RWPE2 (cell line): Measurements from ENCODE around the gene CSGALNACT2.
"Not testable (repeated sequence)": the region's sequence is repeated elsewhere in the genome, so short reads cannot be mapped to it uniquely, and the experiment has no call there.

Experiments used
- ATAC-seq: fragments of 200-7000 bp; cut with Tn5 transposase; 3 replicates; pipeline ENCODE4 v1.9.1; 2021; ENCODE audit warnings: low read depth
- DNase-seq: peaks from one replicate; pipeline ENCODE4 v3.0.0-alpha.2; 2020; ENCODE audit warnings: low spot score
- H3K27ac ChIP-seq: fragments of 450-650 bp; 2 replicates; pipeline ENCODE4 v1.5.1; 2017; ENCODE audit warnings: mild to moderate bottlenecking; ENCODE audit not compliant: poor library complexity, severe bottlenecking
- H3K27me3 ChIP-seq: fragments of 250-450 bp; sonication (Bioruptor Pico); 2 replicates; pipeline ENCODE4 v1.5.1; 2021; ENCODE audit warnings: mild to moderate bottlenecking, moderate library complexity; ENCODE audit not compliant: insufficient read depth, poor library complexity, severe bottlenecking
- H3K36me3 ChIP-seq: fragments of 250-450 bp; sonication (Bioruptor Pico); 2 replicates; pipeline ENCODE4 v1.5.1; 2020; ENCODE audit warnings: low read depth, mild to moderate bottlenecking, moderate library complexity
- H3K4me1 ChIP-seq: fragments of 250-450 bp; sonication (Bioruptor Pico); 2 replicates; pipeline ENCODE4 v1.5.1; 2021; ENCODE audit warnings: mild to moderate bottlenecking, moderate library complexity; ENCODE audit not compliant: insufficient read depth, poor library complexity, severe bottlenecking
- H3K4me3 ChIP-seq: fragments of 250-450 bp; sonication (Bioruptor Pico); 2 replicates; pipeline ENCODE4 v1.5.1; 2021; ENCODE audit warnings: mild to moderate bottlenecking, moderate library complexity; ENCODE audit not compliant: severe bottlenecking
- H3K9me3 ChIP-seq: fragments of 250-450 bp; sonication (Bioruptor Pico); 2 replicates; pipeline ENCODE4 v1.5.1; 2021; ENCODE audit warnings: mild to moderate bottlenecking, moderate library complexity; ENCODE audit not compliant: severe bottlenecking
- CTCF ChIP-seq: fragments of 450-650 bp; IDR thresholded peaks from one replicate; pipeline ENCODE4 v1.5.1; 2017; ENCODE audit warnings: mild to moderate bottlenecking, moderate library complexity; ENCODE audit not compliant: poor library complexity, severe bottlenecking

Gene CSGALNACT2

DNA sequence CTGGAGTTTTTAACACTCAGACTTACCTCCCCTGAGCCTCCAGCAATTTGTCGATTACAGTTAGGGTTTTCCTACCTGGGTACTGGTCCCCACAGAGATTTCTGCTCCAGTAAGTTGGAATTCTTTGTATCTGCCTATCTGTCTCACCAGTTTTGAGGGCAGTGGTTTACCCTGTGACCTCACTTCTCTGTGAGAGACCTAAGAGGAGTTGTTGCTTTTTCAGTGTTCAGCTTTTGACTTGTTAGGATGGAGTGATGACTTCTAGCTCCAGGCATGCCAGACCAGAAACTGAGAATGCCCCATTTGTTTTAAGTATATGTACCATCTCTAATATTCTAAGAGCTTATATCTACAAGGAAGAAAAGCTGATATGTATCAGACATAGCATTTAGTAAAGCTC, 42.9 kb downstream of the CSGALNACT2 start:
- Histone ChIP-seq H3K27me3 (no peaks in the 10 kb centered on the region), H3K4me1 (no peaks in the 10 kb centered on the region), H3K36me3 (peaks cover 50% of the 10 kb centered on the region), H3K27ac (no peak overlapping the region), H3K4me3 (no peak overlapping the region), H3K9me3 (no peaks in the 10 kb centered on the region)
- ATAC-seq (no peak), DNase-seq (no peak)
- no peak for TF ChIP-seq CTCF

DNA sequence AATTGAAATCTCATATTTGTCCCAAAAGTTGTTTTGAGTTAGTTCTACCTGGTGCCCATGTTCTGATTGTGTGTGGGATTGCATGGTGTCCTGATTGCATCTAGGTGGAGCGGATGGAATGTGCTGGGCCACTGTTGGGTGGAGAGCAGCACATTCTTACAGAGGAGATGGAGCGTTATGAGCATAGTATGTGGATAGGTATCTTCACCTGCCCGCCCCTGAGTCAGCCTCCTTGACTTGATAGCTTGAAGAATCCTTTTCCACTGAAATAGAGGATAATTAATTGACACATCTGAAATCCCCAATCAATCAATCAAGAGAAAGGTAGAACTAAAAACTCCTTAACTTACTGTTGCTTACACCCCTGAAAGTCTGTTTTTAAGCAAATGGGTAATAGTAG, 45.5 kb downstream of the CSGALNACT2 start:
- not testable (repeated sequence) for H3K27ac ChIP-seq, H3K4me3 ChIP-seq
- H3K36me3 ChIP-seq = peaks cover 35% of the 10 kb centered on the region

DNA sequence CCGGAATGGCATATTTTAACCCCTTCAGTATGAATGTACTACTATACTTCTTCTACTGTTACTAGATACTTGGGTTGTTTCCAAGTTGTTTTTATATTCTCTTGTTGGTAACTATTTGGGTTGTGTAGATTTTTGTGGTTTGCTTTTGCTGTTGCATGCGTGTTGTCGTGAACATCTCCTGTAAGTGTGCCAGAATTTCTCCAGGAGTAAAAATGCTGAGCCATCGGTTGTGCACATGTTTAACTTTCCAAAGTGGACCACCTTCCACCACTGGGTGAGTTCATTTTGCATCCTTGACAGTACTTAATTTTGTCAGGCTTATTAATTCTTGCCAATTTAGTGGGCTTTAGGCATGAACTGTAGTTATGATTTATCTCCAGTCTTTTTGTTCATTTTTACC, 47.9 kb downstream of the CSGALNACT2 start:
- no peak for TF ChIP-seq CTCF
- no peak for DNase-seq
- Histone ChIP-seq H3K27ac (no peak overlapping the region), H3K4me1 (no peaks in the 10 kb centered on the region), H3K36me3 (peaks cover 26% of the 10 kb centered on the region), H3K9me3 (no peaks in the 10 kb centered on the region), H3K4me3 (no peak overlapping the region), H3K27me3 (no peaks in the 10 kb centered on the region)
- ATAC-seq = no peak

More for the DNA sequence above, 45.5 kb downstream of the CSGALNACT2 start:
- DNase-seq, H3K9me3 ChIP-seq, H3K4me1 ChIP-seq, H3K27me3 ChIP-seq, ATAC-seq: not testable (repeated sequence)

DNA sequence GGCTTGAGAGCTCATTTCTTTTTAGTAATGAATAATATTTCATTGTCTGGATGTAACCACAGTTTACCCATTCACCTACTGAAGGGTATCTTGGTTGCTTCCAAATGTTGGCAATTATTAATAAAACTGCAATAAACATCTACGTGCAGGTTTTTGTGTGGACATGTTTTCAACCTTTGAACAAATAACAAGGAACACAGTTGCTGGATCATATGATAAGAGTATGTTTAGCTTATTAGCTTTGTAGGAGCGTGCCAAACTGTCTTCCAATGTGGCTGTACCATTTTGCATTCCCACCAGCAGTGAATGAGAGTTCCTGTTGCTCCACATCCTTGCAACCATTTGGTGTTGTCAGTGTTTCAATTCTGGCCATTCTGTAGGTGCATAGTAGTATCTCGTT, 49.0 kb downstream of the CSGALNACT2 start:
- Histone ChIP-seq H3K4me1 (no peaks in the 10 kb centered on the region), H3K27ac (no peak overlapping the region), H3K27me3 (no peaks in the 10 kb centered on the region), H3K9me3 (no peaks in the 10 kb centered on the region), H3K4me3 (no peak overlapping the region), H3K36me3 (peaks cover 26% of the 10 kb centered on the region)
- TF ChIP-seq CTCF = no peak
- ATAC-seq (no peak), DNase-seq (no peak)

DNA sequence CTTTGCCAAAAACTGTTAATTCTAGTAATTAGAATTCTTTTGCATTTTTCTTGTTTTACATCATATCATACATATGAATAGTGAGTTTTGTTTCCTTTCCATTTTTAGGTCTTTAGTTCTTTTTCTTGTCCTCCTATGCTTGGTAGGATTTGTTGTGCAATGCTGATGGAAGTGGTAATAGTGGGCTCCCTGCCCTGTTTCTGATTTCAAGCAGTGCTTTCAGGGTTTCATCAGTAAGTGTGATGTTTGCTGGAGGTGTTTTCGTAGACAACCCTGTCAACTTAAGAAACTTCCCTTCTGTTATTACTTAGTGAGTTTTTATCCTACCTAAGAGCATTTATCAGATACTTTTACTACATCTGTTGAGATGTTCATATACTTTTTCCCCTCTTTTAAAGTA, 50.5 kb downstream of the CSGALNACT2 start:
- TF ChIP-seq CTCF = no peak

More for the DNA sequence above, 50.5 kb downstream of the CSGALNACT2 start:
- H3K4me3 ChIP-seq = no peak overlapping the region
- DNase-seq (no peak), ATAC-seq (no peak)
- H3K9me3 ChIP-seq = no peaks in the 10 kb centered on the region
- H3K27me3 ChIP-seq = no peaks in the 10 kb centered on the region
- peaks cover 20% of the 10 kb centered on the region for H3K36me3 ChIP-seq
- no peaks in the 10 kb centered on the region for H3K4me1 ChIP-seq
- H3K27ac ChIP-seq = no peak overlapping the region
